ENCODE data around the gene CIDEC.
A peak's percentile ranks its signal among the peaks of the same experiment; 100 is the strongest.

Gene CIDEC

GRCh38 chr3:9879830-9880549, at the start of gene CIDEC:
CIDEC (minus strand) TSS chr3:9880253; CDS start chr3:9878486, 1,767 bp downstream.
- no peak for TF ChIP-seq JUND (IDR thresholded peaks at IDR 0.05; ENCODE audit: low read depth)
- in situ Hi-C loops (cut with HindIII; ENCODE audit: low pct_unique_long_range_greater_than_20kb, low sequenced_read_pairs): no loop called here

GRCh38 chr3:9928158-9928557, 48.1 kb upstream of the CIDEC start:
- TF ChIP-seq JUND (IDR thresholded peaks at IDR 0.05; ENCODE audit: low read depth): no peak
- in situ Hi-C loops (cut with HindIII; ENCODE audit: low pct_unique_long_range_greater_than_20kb, low sequenced_read_pairs): no loop called here
- no peak for DNase-seq (ENCODE audit: low read depth in 1 of 2, low spot score in 1 of 2)

More at GRCh38 chr3:9879830-9880549, at the start of gene CIDEC:
- no peak for DNase-seq (ENCODE audit: low read depth in 1 of 2, low spot score in 1 of 2)

GRCh38 chr3:9918261-9919038, 38.4 kb upstream of the CIDEC start:
- in situ Hi-C loops (cut with HindIII; ENCODE audit: low pct_unique_long_range_greater_than_20kb, low sequenced_read_pairs): no loop called here
- no peak for TF ChIP-seq JUND (IDR thresholded peaks at IDR 0.05; ENCODE audit: low read depth)
- DNase-seq (ENCODE audit: low read depth in 1 of 2, low spot score in 1 of 2): no peak

- in situ Hi-C loops (cut with HindIII; ENCODE audit: low pct_unique_long_range_greater_than_20kb, low sequenced_read_pairs): no loop called here
- TF ChIP-seq JUND (IDR thresholded peaks at IDR 0.05; ENCODE audit: low read depth): no peak
- DNase-seq (ENCODE audit: low read depth in 1 of 2, low spot score in 1 of 2): peak in 1 of 2 experiments; percentile 18
These were observed 37.8 kb upstream of the CIDEC start for GRCh38 chr3:9917820-9918219.

- in situ Hi-C loops (cut with HindIII; ENCODE audit: low pct_unique_long_range_greater_than_20kb, low sequenced_read_pairs): no loop called here
These were observed 37.0 kb upstream of the CIDEC start, which contains the start of gene IL17RC for GRCh38 chr3:9916734-9917680. IL17RC (plus strand) TSS chr3:9917098; CDS start chr3:9917316, 218 bp downstream.

GRCh38 chr3:9916346-9916733, 36.3 kb upstream of the CIDEC start:
- DNase-seq (ENCODE audit: low read depth in 1 of 2, low spot score in 1 of 2): no peak
- TF ChIP-seq JUND (IDR thresholded peaks at IDR 0.05; ENCODE audit: low read depth): no peak
- in situ Hi-C loops (cut with HindIII; ENCODE audit: low pct_unique_long_range_greater_than_20kb, low sequenced_read_pairs): no loop called here

More at GRCh38 chr3:9916734-9917680, 37.0 kb upstream of the CIDEC start, which contains the start of gene IL17RC:
- no peak for TF ChIP-seq JUND (IDR thresholded peaks at IDR 0.05; ENCODE audit: low read depth)
- DNase-seq (ENCODE audit: low read depth in 1 of 2, low spot score in 1 of 2): peak; percentile 78 to 95

GRCh38 chr3:9915254-9916141, 35.4 kb upstream of the CIDEC start:
- TF ChIP-seq JUND (IDR thresholded peaks at IDR 0.05; ENCODE audit: low read depth): no peak
- DNase-seq (ENCODE audit: low read depth in 1 of 2, low spot score in 1 of 2): no peak
- in situ Hi-C loops (cut with HindIII; ENCODE audit: low pct_unique_long_range_greater_than_20kb, low sequenced_read_pairs): no loop called here

GRCh38 chr3:9914559-9915253, 34.7 kb upstream of the CIDEC start:
- in situ Hi-C loops (cut with HindIII; ENCODE audit: low pct_unique_long_range_greater_than_20kb, low sequenced_read_pairs): no loop called here
- no peak for DNase-seq (ENCODE audit: low read depth in 1 of 2, low spot score in 1 of 2)
- TF ChIP-seq JUND (IDR thresholded peaks at IDR 0.05; ENCODE audit: low read depth): no peak

GRCh38 chr3:9914011-9914410, 34.0 kb upstream of the CIDEC start:
- DNase-seq (ENCODE audit: low read depth in 1 of 2, low spot score in 1 of 2): peak in 1 of 2 experiments; percentile 92
- in situ Hi-C loops (cut with HindIII; ENCODE audit: low pct_unique_long_range_greater_than_20kb, low sequenced_read_pairs): no loop called here
- no peak for TF ChIP-seq JUND (IDR thresholded peaks at IDR 0.05; ENCODE audit: low read depth)

GRCh38 chr3:9913601-9914000, 33.5 kb upstream of the CIDEC start:
- TF ChIP-seq JUND (IDR thresholded peaks at IDR 0.05; ENCODE audit: low read depth): no peak; the same call in 1 of the 2 replicates
- DNase-seq (ENCODE audit: low read depth in 1 of 2, low spot score in 1 of 2): peak in 1 of 2 experiments; percentile 95
- in situ Hi-C loops (cut with HindIII; ENCODE audit: low pct_unique_long_range_greater_than_20kb, low sequenced_read_pairs): no loop called here
